Kidney (tissue), 14 donors: ENCODE data around the gene DRGX. TPM values are rescaled to one million over a fixed set of nuclear protein-coding genes. Genes with fewer than 3 reads are reported as not detected.
A peak's percentile ranks its signal among the peaks of the same experiment; 100 is the strongest.

ENCODE experiments used
- DNase-seq, 5 donors: peaks; one replicate each; pipeline ENCODE4 v3.0.0-alpha.2; 2013 to 2020
- FAIRE-seq: peaks from 2 replicates; lab custom pipeline; 2012; peaks lifted over from hg19 to GRCh38; lab: Jason Lieb, UNC
- H3K27ac ChIP-seq, 2 donors: one replicate each; pipeline ENCODE4 v1.7.0; 2013; ENCODE audit warnings: low read depth in 2 of 2, low read length in 2 of 2, inconsistent platforms in 1 of 2
- H3K27me3 ChIP-seq: one replicate; pipeline ENCODE4 v1.7.1; 2013; ENCODE audit warnings: low read length, inconsistent platforms; ENCODE audit not compliant: control insufficient read depth, insufficient read depth
- H3K36me3 ChIP-seq, 3 donors: one replicate each; pipeline versions ENCODE4 v1.7.0 to v1.7.1; 2013; ENCODE audit warnings: low read length in 3 of 3, control low read depth in 1 of 3, inconsistent platforms in 1 of 3; ENCODE audit not compliant: insufficient read depth in 3 of 3, control insufficient read depth in 2 of 3
- H3K4me1 ChIP-seq, 3 donors: one replicate each; pipeline versions ENCODE4 v1.7.0 to v1.7.1; 2013; ENCODE audit warnings: low read length in 3 of 3, inconsistent platforms in 1 of 3, low read depth in 1 of 3; ENCODE audit not compliant: control insufficient read depth in 2 of 3, insufficient read depth in 2 of 3
- H3K4me3 ChIP-seq, 3 donors: one replicate each; pipeline versions ENCODE4 v1.7.0 to v1.8.1; 2013; ENCODE audit warnings: low read length in 3 of 3, control low read depth in 1 of 3, inconsistent platforms in 1 of 3
- H3K9ac ChIP-seq, 3 donors: one replicate each; pipeline versions ENCODE4 v1.7.0 to v1.7.1; 2013; ENCODE audit warnings: low read length in 3 of 3, control low read depth in 1 of 3, inconsistent platforms in 1 of 3
- H3K9me3 ChIP-seq, 3 donors: one replicate each; pipeline versions ENCODE4 v1.7.0 to v1.7.1; 2013; ENCODE audit warnings: low read length in 3 of 3, control low read depth in 1 of 3, inconsistent platforms in 1 of 3; ENCODE audit not compliant: control insufficient read depth in 2 of 3, insufficient read depth in 1 of 3
- intact Hi-C: fragments of 100-400 bp; cut with DNase I; formaldehyde crosslinking; loops from one replicate; pipeline ENCODE4 v1.11.1; 2022
- polyA plus RNA-seq: library from polyadenylated mRNA; stranded (reverse); fragments of 350-450 nt; fragmentation: Illumina TruSeq; extraction: RNeasy Lipid Tissue Mini Kit (QIAGEN cat#74804); gene quantifications from one replicate; pipeline ENCODE4 v1.2.3, GENCODE V29; 2014; ENCODE audit warnings: low read depth, low replicate concordance; ENCODE audit not compliant: insufficient read depth
- total RNA-seq: library from RNA; stranded (reverse); fragmentation: NEBNext Ultra II Directional; extraction: Animal tissue kit (Norgen Biotek cat#: 25700); gene quantifications from one replicate; pipeline ENCODE4 v1.2.1, GENCODE V29; 2021
- TF ChIP-seq, protein P1 (sequence below): IDR thresholded peaks from 3 replicates; pipeline ENCODE4 v1.5.1; 2012; ENCODE audit warnings: mild to moderate bottlenecking, moderate library complexity, borderline replicate concordance; ENCODE audit not compliant: insufficient read depth; ENCODE audit errors: extremely low read depth
- donor health status: control.
- donor health status: control.
- donor health status: control.
- donor health status: control.
- donor health status: control.
- donor health status: DM: yes; HTN: yes; CAD: no.
- donor health status: Normal renal cell carcinoma (clear cell type).

The DRGX gene
- total and polyA plus RNA-seq, 2 donors from 2014 or later: not detected

DNA sequence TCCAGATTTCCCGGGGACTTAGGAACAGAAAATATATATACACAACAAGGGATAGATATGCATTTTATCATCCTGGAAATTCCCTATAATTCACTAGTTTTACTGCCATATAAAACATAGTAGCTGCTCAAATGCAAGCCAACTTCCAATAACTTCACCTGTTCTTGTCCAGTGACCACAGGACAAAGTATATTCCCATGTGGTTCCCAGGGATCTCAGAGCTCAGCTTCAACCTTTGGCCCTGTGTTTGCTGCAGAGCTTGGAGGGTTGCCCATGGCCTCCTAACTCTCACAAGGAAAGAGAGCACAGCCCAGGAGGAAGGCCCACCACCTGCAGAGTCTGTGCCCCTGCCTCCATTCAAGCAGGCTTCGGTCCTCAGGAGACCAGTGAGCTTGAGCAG lies 4.5 kb upstream of the DRGX start:
- FAIRE-seq: no peak

DNA sequence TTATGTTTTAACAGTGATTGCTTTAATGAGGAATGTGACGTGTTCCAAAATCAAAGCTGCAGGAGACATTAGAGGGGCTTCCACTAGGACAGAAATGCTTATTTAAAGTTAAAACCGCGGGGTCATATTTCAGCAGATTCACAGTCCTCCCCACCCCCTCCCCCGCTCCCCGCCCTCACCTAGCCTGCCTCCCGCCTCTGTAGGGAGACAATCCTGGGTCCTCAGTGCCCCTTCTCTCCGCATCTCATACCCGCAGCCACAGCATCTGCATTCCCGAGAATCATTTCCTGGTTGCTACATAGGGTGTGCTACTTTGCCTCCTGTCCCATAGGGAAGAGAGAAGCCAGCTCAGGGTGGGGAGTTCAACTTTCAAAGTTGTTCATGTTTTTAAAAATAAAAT lies 3.1 kb upstream of the DRGX start:
- Histone ChIP-seq H3K27me3 (peaks cover 53% of the 10 kb centered on the region), H3K9ac (no peak overlapping the region), H3K9me3 (no peaks in the 10 kb centered on the region), H3K27ac (no peak overlapping the region), H3K36me3 (no peaks in the 10 kb centered on the region), H3K4me1 (peaks cover 0 to 2% (median 0%) of the 10 kb centered on the region in 3 donors), H3K4me3 (no peak overlapping the region)
- TF ChIP-seq, protein P1, sequence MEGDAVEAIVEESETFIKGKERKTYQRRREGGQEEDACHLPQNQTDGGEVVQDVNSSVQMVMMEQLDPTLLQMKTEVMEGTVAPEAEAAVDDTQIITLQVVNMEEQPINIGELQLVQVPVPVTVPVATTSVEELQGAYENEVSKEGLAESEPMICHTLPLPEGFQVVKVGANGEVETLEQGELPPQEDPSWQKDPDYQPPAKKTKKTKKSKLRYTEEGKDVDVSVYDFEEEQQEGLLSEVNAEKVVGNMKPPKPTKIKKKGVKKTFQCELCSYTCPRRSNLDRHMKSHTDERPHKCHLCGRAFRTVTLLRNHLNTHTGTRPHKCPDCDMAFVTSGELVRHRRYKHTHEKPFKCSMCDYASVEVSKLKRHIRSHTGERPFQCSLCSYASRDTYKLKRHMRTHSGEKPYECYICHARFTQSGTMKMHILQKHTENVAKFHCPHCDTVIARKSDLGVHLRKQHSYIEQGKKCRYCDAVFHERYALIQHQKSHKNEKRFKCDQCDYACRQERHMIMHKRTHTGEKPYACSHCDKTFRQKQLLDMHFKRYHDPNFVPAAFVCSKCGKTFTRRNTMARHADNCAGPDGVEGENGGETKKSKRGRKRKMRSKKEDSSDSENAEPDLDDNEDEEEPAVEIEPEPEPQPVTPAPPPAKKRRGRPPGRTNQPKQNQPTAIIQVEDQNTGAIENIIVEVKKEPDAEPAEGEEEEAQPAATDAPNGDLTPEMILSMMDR: no peak
- DNase-seq (peak in 1 of 5 donors; percentile 13), FAIRE-seq (no peak)
- intact Hi-C loops: no loop called here

More for the DNA sequence above, 4.5 kb upstream of the DRGX start:
- H3K9me3 ChIP-seq: no peaks in the 10 kb centered on the region
- intact Hi-C loops: no loop called here
- no peak overlapping the region for H3K4me3 ChIP-seq
- peak in 2 of 5 donors; percentile 3 to 9 for DNase-seq
- peaks cover 44% of the 10 kb centered on the region for H3K27me3 ChIP-seq
- no peak overlapping the region for H3K9ac ChIP-seq
- H3K27ac ChIP-seq: no peak overlapping the region
- no peaks in the 10 kb centered on the region for H3K36me3 ChIP-seq
- peaks cover 0 to 2% (median 0%) of the 10 kb centered on the region in 3 donors for H3K4me1 ChIP-seq
- TF ChIP-seq, protein P1: no peak

DNA sequence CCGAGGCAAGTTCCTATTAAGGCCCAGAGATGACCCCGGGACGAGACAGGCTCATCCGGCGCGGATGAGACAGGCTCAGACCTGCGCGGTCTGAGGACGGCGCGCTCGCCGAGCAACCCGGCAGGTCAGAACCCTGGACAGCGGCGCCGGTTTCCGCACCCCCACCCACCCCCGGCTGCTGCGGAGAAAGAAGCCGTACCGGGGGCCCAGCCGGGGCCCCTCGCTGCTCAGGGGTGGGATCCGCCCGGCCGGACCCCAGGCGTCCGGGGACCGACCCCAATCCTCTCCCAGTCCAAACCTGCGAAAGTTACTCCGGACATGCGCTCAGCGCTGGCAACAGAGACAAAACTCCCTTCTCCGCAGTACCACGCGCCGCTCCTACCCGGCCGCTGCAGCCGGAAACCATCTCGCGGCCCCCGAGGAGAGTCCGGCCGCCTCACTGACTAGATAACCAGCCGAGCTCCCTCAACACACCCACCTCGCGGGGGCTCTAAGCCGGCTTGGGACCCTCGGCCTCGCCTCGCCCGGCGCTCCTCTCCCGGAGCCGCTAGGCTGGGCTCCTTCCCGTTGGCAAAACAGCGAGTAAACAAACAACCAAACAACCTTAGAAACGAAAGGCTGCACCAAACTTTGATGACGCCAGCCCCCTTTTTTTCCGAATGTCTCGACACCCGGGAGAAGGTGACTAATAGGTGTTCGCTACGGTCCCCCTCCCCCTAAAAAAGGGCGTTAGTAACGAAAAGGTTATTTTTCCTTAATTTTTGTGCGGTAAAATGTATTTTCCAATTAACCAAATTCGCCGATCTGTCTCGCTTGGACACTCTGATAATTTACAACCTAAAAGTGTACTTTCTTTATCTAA lies 2.3 kb upstream of the DRGX start:
- Histone ChIP-seq H3K27me3 (peaks cover 61% of the 10 kb centered on the region), H3K36me3 (no peaks in the 10 kb centered on the region), H3K27ac (no peak overlapping the region), H3K9me3 (no peaks in the 10 kb centered on the region), H3K9ac (no peak overlapping the region), H3K4me1 (peaks cover 0 to 2% (median 0%) of the 10 kb centered on the region in 3 donors), H3K4me3 (peak overlapping the region in 1 of 3 donors; percentile 21)
- no peak for FAIRE-seq
- TF ChIP-seq, protein P1: no peak
- DNase-seq: peak; percentile 63 to 84 (median 77)
- intact Hi-C loops: no loop called here
